KOPT-K1 (cell line): ENCODE data around the gene KLF11.
"Not testable (repeated sequence)": the region's sequence is repeated elsewhere in the genome, so short reads cannot be mapped to it uniquely, and the experiment has no call there.

ENCODE experiments used
- H3K27ac ChIP-seq: fragments of 200-600 bp; sonication (generic); 2 replicates; pipeline ENCODE4 v1.5.1; 2016; ENCODE audit warnings: antibody characterized with exemption, mild to moderate bottlenecking, low read depth, low read length; ENCODE audit not compliant: poor library complexity, severe bottlenecking
- H3K36me3 ChIP-seq: fragments of 200-600 bp; sonication (generic); 2 replicates; pipeline ENCODE4 v1.5.1; 2017; ENCODE audit warnings: antibody characterized with exemption, mild to moderate bottlenecking, low read length, moderate library complexity; ENCODE audit not compliant: insufficient read depth
- H3K9me3 ChIP-seq: fragments of 200-600 bp; sonication (generic); 2 replicates; pipeline ENCODE4 v1.5.1; 2017; ENCODE audit warnings: antibody characterized with exemption, low read length, mild to moderate bottlenecking; ENCODE audit not compliant: insufficient read depth, poor library complexity, severe bottlenecking

Gene KLF11

GRCh38 chr2:10084223-10084865 lies 41.0 kb downstream of the KLF11 start:
- no peak overlapping the region for H3K27ac ChIP-seq
- H3K9me3 ChIP-seq: no peaks in the 10 kb centered on the region
- H3K36me3 ChIP-seq: no peaks in the 10 kb centered on the region

DNA sequence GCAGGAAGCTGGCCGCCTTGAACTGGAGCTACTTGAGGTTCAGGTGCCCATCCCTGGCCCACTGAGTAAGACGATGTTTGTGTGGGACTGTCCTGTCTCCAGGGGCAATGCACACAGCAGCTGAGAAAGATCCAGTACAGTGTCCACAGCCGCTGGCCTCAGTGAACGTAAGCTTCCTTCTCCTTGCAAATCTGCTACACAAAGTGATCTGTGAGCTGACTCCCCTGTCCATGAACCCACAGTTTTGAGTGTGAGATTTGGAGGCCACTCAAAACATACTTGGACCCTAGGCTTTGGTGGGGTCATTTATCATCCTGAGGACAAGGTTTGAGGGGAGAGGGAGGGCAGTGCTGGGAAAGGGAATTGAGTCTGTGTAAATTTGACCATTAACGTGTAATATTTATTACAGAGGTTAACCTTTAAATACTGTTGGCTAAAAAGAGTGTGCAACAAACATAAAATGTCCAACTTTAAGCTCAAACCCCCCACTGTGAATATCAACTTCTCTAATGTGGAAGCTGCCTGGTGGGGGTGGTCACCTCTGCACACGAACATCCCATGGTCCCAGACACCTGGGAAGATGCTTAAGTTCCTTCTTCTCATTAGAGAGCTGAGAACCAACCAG lies 41.8 kb downstream of the KLF11 start:
- Histone ChIP-seq H3K36me3 (no peaks in the 10 kb centered on the region), H3K9me3 (no peaks in the 10 kb centered on the region), H3K27ac (no peak overlapping the region)

- H3K27ac ChIP-seq: no peak overlapping the region
- no peaks in the 10 kb centered on the region for H3K9me3 ChIP-seq
- no peaks in the 10 kb centered on the region for H3K36me3 ChIP-seq
Measured at GRCh38 chr2:10085668-10086059, 42.3 kb downstream of the KLF11 start.

DNA sequence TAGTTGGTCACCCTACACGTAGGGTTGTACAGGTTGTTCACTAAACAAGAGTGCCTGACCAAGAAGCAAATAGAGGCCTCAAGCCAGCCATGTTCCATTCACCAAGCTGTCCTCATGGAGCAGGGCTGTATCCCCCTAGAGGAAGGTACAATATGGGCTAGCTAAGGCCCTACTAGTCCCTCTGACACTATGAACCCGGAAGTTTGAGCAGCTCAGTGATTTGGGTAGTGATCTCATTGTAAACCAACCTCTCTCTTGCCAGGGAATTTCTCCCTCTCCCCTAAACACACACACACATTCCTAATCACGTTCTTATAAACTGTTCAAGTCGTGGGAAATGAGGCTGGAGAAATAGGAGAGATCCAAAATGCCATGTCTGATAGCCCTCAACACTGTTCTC lies 43.6 kb downstream of the KLF11 start:
- H3K9me3 ChIP-seq: no peaks in the 10 kb centered on the region
- H3K27ac ChIP-seq: no peak overlapping the region
- no peaks in the 10 kb centered on the region for H3K36me3 ChIP-seq

DNA sequence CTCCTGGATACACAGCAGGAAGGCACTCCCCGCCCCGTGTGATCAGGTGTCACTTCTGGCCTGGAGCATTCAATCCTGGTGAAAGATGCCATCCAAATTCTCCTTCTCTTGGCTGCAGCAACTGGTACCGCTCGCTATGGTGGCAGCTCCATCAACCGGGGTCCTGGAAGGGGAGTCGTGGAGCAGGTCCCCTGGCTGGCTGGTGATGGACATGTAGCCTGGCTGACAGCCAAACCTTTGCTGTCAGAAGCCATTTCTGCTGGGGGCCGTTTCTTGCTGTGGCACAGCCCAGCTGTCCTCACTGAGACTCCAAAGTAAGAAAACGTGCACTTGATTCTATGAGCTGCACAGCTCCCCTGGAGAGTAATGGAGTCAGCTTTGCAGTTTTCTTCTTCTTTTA lies 44.0 kb downstream of the KLF11 start:
- no peak overlapping the region for H3K27ac ChIP-seq
- no peaks in the 10 kb centered on the region for H3K36me3 ChIP-seq
- H3K9me3 ChIP-seq: no peaks in the 10 kb centered on the region

DNA sequence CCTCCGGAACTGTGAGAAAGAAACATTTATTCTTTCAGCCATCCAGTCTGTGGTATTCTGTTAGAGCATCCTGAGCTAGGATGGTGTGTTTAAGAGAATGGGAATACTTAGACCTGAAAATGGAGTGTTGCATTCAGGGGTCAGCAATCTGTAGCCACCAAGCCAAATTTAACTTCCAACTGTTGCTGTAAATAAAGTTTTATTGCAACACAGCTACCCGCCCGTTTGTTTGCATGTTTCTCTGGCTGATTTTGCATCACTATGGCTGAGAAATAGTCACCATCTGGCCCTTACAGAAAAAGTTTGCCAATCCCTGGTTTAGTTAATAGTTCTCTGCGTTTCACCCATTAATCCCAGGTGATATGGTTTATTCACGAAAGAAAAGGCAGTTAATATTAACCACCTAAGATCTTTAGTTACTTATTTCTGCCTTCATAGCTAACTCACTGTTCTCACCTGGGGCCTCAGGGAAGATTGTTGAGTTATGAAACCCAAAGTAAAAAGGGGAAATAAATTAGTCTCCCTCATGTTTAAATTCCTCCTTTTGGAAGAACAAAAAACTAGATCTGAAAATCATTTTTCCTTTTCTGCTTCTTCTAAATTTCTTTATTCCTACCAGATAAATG lies 46.3 kb downstream of the KLF11 start:
- Histone ChIP-seq H3K27ac (no peak overlapping the region), H3K36me3 (no peaks in the 10 kb centered on the region)

GRCh38 chr2:10091182-10091888 lies 48.0 kb downstream of the KLF11 start:
- Histone ChIP-seq H3K27ac (no peak overlapping the region), H3K36me3 (no peaks in the 10 kb centered on the region), H3K9me3 (no peaks in the 10 kb centered on the region)

More for the DNA sequence above, 46.3 kb downstream of the KLF11 start:
- H3K9me3 ChIP-seq: no peaks in the 10 kb centered on the region

DNA sequence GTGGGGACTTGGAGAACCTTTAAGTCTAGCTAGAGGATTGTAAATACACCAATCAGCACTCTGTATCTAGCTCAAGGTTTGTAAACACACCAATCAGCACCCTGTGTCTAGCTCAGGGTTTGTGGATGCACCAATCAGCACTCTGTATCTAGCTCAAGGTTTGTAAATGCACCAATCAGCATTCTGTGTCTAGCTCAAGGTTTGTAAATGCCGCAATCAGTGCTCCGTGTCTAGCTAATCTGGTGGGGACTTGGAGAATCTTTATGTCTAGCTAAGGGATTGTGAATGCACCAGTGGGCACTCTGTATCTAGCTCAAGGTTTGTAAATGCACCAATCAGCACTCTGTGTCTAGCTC lies 48.5 kb downstream of the KLF11 start:
- H3K9me3 ChIP-seq, H3K36me3 ChIP-seq, H3K27ac ChIP-seq: not testable (repeated sequence)

GRCh38 chr2:10094271-10094814 lies 51.0 kb downstream of the KLF11 start:
- Histone ChIP-seq H3K27ac (no peak overlapping the region), H3K36me3 (no peaks in the 10 kb centered on the region), H3K9me3 (no peaks in the 10 kb centered on the region)

DNA sequence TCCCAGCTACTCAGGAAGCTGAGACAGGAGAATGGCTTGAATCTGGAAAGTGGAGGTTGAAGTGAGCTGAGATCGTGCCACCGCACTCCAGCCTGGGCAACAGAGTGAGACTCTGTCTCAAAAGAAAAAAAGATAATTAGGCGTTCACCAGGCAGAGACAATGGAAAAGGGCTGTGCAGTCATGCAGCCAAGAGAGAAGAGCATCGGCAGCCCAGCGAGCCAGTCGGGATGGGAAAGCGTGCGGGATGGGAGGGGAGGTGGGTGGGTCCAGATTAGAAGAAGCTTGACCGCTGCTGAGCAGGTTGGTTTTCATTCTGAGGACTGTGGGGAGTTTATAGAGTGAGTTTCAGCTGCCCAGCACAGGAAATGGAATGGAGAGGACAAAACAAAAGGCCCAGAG lies 51.8 kb downstream of the KLF11 start:
- Histone ChIP-seq H3K9me3 (no peaks in the 10 kb centered on the region), H3K27ac (no peak overlapping the region), H3K36me3 (no peaks in the 10 kb centered on the region)

DNA sequence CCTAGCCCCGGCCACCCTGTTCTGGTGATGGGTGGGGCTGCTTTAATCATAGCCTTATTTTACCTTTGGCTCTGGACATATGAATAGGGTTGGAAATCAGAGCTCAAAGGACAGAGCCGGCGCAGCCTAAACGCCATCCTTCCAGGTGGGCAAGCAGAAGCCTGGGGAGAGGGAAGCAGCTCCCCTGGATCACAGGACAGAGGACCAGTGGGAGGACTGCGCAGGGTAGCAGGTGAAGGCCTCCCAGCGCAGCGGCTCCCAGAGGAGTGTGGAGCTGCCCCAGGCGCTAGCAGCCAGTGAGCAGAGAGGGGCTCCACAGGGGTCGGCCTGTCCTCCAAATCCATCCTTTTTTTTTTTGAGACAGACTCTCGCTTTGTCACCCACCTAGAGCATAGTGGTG lies 53.3 kb downstream of the KLF11 start:
- H3K36me3 ChIP-seq: no peaks in the 10 kb centered on the region
- H3K9me3 ChIP-seq: no peaks in the 10 kb centered on the region
- no peak overlapping the region for H3K27ac ChIP-seq

DNA sequence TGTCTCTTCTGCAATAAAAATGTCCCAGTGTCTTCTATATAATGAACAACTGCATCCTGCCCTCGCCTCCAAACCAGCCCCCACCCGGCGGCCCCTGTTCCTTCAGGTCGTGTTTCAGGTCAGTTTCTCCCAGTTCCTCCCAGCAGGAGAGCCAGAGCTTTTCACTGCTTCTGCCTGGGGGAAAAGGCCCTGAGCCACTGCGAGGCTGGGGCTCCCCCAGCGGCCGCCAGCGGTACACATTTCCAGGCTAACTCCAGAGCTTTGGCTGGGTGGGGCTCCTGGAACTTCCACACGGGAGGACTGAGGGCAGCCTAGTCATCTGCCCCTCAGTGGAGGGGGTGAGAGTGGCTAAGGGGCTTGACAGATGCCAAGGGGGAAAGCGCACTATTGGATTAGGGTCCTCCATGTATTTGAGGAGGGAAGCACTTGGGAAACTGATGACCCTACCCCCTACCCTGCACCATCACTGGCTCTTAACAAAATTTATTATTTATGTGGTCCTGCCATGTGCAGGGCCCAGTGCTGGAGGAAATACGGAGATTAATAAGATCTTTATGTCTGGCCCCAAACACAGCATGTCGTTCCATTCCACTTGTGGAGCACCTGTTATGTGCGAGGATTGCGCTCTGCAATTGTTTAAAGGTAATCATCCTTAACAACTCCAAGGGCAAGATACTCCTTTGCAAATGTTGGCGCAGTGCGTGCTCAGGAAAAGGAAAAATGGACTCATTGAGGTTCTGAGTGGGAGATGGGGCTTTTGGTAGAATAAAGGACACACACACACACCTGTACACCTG lies 54.2 kb downstream of the KLF11 start:
- H3K36me3 ChIP-seq: no peaks in the 10 kb centered on the region
- no peaks in the 10 kb centered on the region for H3K9me3 ChIP-seq
- no peak overlapping the region for H3K27ac ChIP-seq

GRCh38 chr2:10101491-10101890 lies 58.1 kb downstream of the KLF11 start:
- Histone ChIP-seq H3K27ac (no peak overlapping the region), H3K9me3 (peaks cover 3% of the 10 kb centered on the region), H3K36me3 (no peaks in the 10 kb centered on the region)

GRCh38 chr2:10103179-10103578 lies 59.8 kb downstream of the KLF11 start:
- Histone ChIP-seq H3K36me3 (no peaks in the 10 kb centered on the region), H3K27ac (no peak overlapping the region), H3K9me3 (peaks cover 6% of the 10 kb centered on the region)
